SK-N-SH treated with all-trans-retinoic acid at 6 μM for 48 hours (cell line): ENCODE data around the gene VCL.

ENCODE experiments used
- ATAC-seq: fragments of 200-7000 bp; cut with Tn5 transposase; 3 replicates; pipeline ENCODE4 v1.9.1; 2020; ENCODE audit warnings: mild to moderate bottlenecking, moderate library complexity
- ARNTL ChIP-seq: fragments of 450-650 bp; formaldehyde crosslinking; IDR thresholded peaks from 2 replicates; pipeline ENCODE4 v1.5.0; 2020; ENCODE audit warnings: low read depth, mild to moderate bottlenecking, moderate library complexity, borderline replicate concordance
- BACH2 ChIP-seq: fragments of 250-450 bp; sonication (Bioruptor Pico); IDR thresholded peaks from 2 replicates; pipeline ENCODE4 v1.9.0; 2021; ENCODE audit warnings: mild to moderate bottlenecking, borderline replicate concordance
- CSDC2 ChIP-seq: fragments of 250-450 bp; sonication (Bioruptor Pico); IDR thresholded peaks from 2 replicates; pipeline ENCODE4 v1.5.0; 2020; ENCODE audit warnings: mild to moderate bottlenecking, moderate library complexity
- ESRRG ChIP-seq: fragments of 250-450 bp; sonication (Bioruptor Pico); IDR thresholded peaks from 2 replicates; pipeline ENCODE4 v1.6.1; 2021; ENCODE audit warnings: mild to moderate bottlenecking
- GLIS3 ChIP-seq: fragments of 250-450 bp; sonication (Bioruptor Pico); IDR thresholded peaks from 2 replicates; pipeline ENCODE4 v1.5.0; 2020; ENCODE audit warnings: mild to moderate bottlenecking, moderate library complexity
- OSR1 ChIP-seq: fragments of 250-450 bp; sonication (Bioruptor Pico); IDR thresholded peaks from 2 replicates; pipeline ENCODE4 v1.8.0; 2022; ENCODE audit warnings: moderate library complexity, mild to moderate bottlenecking, inconsistent platforms
- PPARA ChIP-seq: fragments of 250-450 bp; sonication (Bioruptor Pico); IDR thresholded peaks from 2 replicates; pipeline ENCODE4 v1.5.0; 2020; ENCODE audit warnings: mild to moderate bottlenecking, borderline replicate concordance
- RARB ChIP-seq: fragments of 250-450 bp; sonication (Bioruptor Pico); IDR thresholded peaks from 2 replicates; pipeline ENCODE4 v1.8.0; 2021; ENCODE audit warnings: mild to moderate bottlenecking, moderate library complexity
- SNAI2 ChIP-seq: fragments of 250-450 bp; sonication (Bioruptor Pico); IDR thresholded peaks from 2 replicates; pipeline ENCODE4 v1.5.0; 2020; ENCODE audit warnings: mild to moderate bottlenecking, moderate library complexity
- TCF4 ChIP-seq: fragments of 250-450 bp; sonication (Bioruptor Pico); IDR thresholded peaks from 2 replicates; pipeline ENCODE4 v1.8.0; 2021; ENCODE audit warnings: mild to moderate bottlenecking, moderate library complexity, borderline replicate concordance
- TOX ChIP-seq: fragments of 250-450 bp; sonication (Bioruptor Pico); IDR thresholded peaks from 2 replicates; pipeline ENCODE4 v1.8.0; 2021; ENCODE audit warnings: mild to moderate bottlenecking, moderate library complexity, borderline replicate concordance
- ZC3H10 ChIP-seq: fragments of 250-450 bp; sonication (Bioruptor Pico); IDR thresholded peaks from 2 replicates; pipeline ENCODE4 v1.5.1; 2021; ENCODE audit warnings: mild to moderate bottlenecking, moderate library complexity
- ZFP3 ChIP-seq: fragments of 250-450 bp; sonication (Bioruptor Pico); IDR thresholded peaks from 2 replicates; pipeline ENCODE4 v1.5.0; 2020; ENCODE audit warnings: mild to moderate bottlenecking, moderate library complexity
- ZFP30 ChIP-seq: fragments of 450-650 bp; formaldehyde crosslinking; IDR thresholded peaks from 2 replicates; pipeline ENCODE4 v1.5.0; 2022; ENCODE audit warnings: mild to moderate bottlenecking, moderate library complexity
- ZNF565 ChIP-seq: fragments of 450-650 bp; formaldehyde crosslinking; conservative IDR thresholded peaks from 2 replicates; pipeline ENCODE4 v1.5.0; 2020; ENCODE audit warnings: low read depth, mild to moderate bottlenecking, moderate library complexity
- ZNF70 ChIP-seq: fragments of 450-650 bp; formaldehyde crosslinking; IDR thresholded peaks from 2 replicates; pipeline ENCODE4 v1.5.0; 2020; ENCODE audit warnings: mild to moderate bottlenecking, moderate library complexity
- ZNF8 ChIP-seq: fragments of 450-650 bp; formaldehyde crosslinking; IDR thresholded peaks from 2 replicates; pipeline ENCODE4 v1.5.0; 2020; ENCODE audit warnings: mild to moderate bottlenecking, moderate library complexity
- TF ChIP-seq, protein P1 (sequence below): fragments of 250-450 bp; sonication (Bioruptor Pico); IDR thresholded peaks from 2 replicates; pipeline ENCODE4 v1.5.0; 2020; ENCODE audit warnings: mild to moderate bottlenecking, moderate library complexity
- TF ChIP-seq, protein P2 (sequence below): fragments of 250-450 bp; sonication (Bioruptor Pico); IDR thresholded peaks from 2 replicates; pipeline ENCODE4 v1.5.1; 2020; ENCODE audit warnings: low read depth, mild to moderate bottlenecking, moderate library complexity
- TF ChIP-seq, protein P3 (sequence below): fragments of 250-450 bp; sonication (Bioruptor Pico); IDR thresholded peaks from 2 replicates; pipeline ENCODE4 v1.5.1; 2021; ENCODE audit warnings: mild to moderate bottlenecking, moderate library complexity
- TF ChIP-seq, protein P4 (sequence below): fragments of 250-450 bp; sonication (Bioruptor Pico); IDR thresholded peaks from 2 replicates; pipeline ENCODE4 v1.8.0; 2021; ENCODE audit warnings: low read depth, mild to moderate bottlenecking, moderate library complexity, borderline replicate concordance
- TF ChIP-seq, protein P5 (sequence below): fragments of 250-450 bp; sonication (Bioruptor Pico); IDR thresholded peaks from 2 replicates; pipeline ENCODE4 v1.8.0; 2020; ENCODE audit warnings: mild to moderate bottlenecking, moderate library complexity, borderline replicate concordance

VCL gene

DNA sequence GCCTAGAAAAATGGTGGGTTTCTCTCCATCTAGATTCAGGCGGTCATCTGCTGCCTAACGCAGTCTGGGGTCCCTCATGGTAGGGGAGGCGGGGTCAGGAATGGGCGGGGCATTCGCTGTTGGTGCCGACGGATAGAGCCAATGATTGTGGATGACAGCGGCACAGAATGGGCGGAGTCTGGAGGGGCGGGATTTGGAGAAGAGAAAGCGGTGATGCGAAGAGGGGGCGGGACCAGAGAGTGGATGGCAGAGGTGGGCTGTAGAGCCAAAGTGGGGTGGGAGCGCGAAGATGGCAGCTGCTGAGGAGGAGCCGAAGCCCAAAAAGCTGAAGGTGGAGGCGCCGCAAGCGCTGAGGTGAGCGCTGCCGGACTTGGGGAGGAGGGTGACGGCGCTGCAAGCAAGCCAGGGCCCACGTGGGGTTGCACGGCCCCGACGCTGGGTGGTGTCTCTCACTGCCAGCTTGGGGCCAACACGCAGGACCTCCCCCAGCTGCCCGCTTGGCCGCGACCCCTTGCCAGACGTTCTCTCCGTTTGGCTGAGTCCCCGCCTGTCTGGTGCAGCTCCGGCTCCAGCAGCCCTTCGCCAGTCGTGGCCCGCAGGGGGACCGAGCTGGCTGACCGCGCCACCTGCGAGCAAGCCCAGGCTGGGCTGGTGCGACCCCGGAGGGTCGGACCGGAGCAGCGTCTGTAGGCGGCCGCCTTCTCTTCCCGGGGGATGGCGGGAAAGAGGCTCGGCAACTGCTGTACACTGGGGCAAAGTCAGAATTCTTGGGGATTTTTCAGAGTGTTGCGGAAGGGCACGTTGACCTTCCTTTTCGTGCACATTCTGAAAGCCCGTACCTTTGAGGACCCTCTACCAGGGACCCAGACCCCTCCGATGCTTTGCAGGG, 153.3 kb downstream of the VCL start, which contains the start of gene ADK:
Gene ADK (plus strand): TSS at position 232 of the 889 bp plus-strand sequence. CDS start 58 bp downstream, at position 290.
- TF ChIP-seq ZFP30 (0 out of 2 replicates have a peak, but pooled peaks have one; percentile 16), ARNTL (CRISPR knock-in tag) (no peak), SNAI2 (CRISPR knock-in tag) (no peak), CSDC2 (CRISPR knock-in tag) (no peak), BACH2 (CRISPR knock-in tag) (no peak), OSR1 (CRISPR knock-in tag) (no peak), GLIS3 (CRISPR knock-in tag) (0 out of 2 replicates have a peak, but pooled peaks have one; percentile 19), ZNF565 (CRISPR knock-in tag) (no peak), TOX (CRISPR knock-in tag) (no peak), TCF4 (CRISPR knock-in tag) (0 out of 2 replicates have a peak, but pooled peaks have one; percentile 22), RARB (CRISPR knock-in tag) (no peak), ZNF70 (CRISPR knock-in tag) (no peak), ZC3H10 (CRISPR knock-in tag) (no peak), ZNF8 (CRISPR knock-in tag) (no peak), ZFP3 (CRISPR knock-in tag) (no peak)
- TF ChIP-seq, protein P1, sequence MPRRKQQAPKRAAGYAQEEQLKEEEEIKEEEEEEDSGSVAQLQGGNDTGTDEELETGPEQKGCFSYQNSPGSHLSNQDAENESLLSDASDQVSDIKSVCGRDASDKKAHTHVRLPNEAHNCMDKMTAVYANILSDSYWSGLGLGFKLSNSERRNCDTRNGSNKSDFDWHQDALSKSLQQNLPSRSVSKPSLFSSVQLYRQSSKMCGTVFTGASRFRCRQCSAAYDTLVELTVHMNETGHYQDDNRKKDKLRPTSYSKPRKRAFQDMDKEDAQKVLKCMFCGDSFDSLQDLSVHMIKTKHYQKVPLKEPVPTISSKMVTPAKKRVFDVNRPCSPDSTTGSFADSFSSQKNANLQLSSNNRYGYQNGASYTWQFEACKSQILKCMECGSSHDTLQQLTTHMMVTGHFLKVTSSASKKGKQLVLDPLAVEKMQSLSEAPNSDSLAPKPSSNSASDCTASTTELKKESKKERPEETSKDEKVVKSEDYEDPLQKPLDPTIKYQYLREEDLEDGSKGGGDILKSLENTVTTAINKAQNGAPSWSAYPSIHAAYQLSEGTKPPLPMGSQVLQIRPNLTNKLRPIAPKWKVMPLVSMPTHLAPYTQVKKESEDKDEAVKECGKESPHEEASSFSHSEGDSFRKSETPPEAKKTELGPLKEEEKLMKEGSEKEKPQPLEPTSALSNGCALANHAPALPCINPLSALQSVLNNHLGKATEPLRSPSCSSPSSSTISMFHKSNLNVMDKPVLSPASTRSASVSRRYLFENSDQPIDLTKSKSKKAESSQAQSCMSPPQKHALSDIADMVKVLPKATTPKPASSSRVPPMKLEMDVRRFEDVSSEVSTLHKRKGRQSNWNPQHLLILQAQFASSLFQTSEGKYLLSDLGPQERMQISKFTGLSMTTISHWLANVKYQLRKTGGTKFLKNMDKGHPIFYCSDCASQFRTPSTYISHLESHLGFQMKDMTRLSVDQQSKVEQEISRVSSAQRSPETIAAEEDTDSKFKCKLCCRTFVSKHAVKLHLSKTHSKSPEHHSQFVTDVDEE (CRISPR knock-in tag), result peak; percentile 67; the same call in 1 of the 2 replicates
- TF ChIP-seq, protein P2, sequence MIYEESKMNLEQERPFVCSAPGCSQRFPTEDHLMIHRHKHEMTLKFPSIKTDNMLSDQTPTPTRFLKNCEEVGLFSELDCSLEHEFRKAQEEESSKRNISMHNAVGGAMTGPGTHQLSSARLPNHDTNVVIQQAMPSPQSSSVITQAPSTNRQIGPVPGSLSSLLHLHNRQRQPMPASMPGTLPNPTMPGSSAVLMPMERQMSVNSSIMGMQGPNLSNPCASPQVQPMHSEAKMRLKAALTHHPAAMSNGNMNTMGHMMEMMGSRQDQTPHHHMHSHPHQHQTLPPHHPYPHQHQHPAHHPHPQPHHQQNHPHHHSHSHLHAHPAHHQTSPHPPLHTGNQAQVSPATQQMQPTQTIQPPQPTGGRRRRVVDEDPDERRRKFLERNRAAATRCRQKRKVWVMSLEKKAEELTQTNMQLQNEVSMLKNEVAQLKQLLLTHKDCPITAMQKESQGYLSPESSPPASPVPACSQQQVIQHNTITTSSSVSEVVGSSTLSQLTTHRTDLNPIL (CRISPR knock-in tag), result no peak
- TF ChIP-seq, protein P3, sequence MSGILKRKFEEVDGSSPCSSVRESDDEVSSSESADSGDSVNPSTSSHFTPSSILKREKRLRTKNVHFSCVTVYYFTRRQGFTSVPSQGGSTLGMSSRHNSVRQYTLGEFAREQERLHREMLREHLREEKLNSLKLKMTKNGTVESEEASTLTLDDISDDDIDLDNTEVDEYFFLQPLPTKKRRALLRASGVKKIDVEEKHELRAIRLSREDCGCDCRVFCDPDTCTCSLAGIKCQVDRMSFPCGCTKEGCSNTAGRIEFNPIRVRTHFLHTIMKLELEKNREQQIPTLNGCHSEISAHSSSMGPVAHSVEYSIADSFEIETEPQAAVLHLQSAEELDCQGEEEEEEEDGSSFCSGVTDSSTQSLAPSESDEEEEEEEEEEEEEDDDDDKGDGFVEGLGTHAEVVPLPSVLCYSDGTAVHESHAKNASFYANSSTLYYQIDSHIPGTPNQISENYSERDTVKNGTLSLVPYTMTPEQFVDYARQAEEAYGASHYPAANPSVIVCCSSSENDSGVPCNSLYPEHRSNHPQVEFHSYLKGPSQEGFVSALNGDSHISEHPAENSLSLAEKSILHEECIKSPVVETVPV, result no peak
- TF ChIP-seq, all 23 proteins: peak for 4

DNA sequence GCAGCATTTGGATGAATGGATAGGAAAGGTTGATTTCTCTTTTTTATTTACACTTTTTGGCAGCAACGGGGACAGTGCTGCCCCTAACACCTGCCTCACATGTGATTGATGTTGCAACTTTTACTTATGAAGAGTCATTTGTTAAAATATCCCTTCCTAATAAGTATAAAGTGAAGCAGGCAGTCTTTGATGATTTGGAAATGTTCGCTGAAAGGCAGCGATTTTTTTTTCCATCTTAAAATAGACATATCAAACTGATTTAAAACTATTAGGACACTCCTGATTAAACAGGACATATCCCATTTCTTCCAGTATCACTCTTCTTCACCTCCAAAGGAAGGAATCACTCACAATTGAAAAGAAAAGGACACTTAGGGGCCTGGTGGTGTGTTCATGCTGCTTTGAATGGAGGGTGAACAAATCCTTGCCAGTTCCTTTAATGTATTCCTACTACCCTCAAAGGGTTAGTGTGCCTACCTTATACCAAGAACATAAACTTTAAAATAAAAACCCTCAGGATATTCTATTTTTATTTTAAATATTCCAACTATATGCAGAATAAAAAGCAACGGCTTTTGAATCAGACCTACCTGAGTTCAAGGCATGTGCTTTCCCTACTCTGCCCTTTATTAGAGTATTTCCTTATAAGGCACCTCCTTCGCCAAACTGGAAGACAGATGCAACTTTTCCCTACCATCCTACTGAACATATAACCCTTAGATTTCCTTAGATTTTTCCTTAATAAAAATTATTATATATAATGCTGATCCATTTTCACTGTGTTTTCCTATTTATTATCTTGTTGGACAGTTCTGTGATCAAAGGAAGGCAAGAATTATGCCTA, 154.2 kb downstream of the VCL start:
- TF ChIP-seq TOX (CRISPR knock-in tag), result no peak
- no peak for TF ChIP-seq OSR1 (CRISPR knock-in tag)
- no peak for TF ChIP-seq PPARA (CRISPR knock-in tag)
- no peak for TF ChIP-seq ZNF8 (CRISPR knock-in tag)
- no peak for TF ChIP-seq ZFP30
- no peak for TF ChIP-seq GLIS3 (CRISPR knock-in tag)
- TF ChIP-seq, protein P4, sequence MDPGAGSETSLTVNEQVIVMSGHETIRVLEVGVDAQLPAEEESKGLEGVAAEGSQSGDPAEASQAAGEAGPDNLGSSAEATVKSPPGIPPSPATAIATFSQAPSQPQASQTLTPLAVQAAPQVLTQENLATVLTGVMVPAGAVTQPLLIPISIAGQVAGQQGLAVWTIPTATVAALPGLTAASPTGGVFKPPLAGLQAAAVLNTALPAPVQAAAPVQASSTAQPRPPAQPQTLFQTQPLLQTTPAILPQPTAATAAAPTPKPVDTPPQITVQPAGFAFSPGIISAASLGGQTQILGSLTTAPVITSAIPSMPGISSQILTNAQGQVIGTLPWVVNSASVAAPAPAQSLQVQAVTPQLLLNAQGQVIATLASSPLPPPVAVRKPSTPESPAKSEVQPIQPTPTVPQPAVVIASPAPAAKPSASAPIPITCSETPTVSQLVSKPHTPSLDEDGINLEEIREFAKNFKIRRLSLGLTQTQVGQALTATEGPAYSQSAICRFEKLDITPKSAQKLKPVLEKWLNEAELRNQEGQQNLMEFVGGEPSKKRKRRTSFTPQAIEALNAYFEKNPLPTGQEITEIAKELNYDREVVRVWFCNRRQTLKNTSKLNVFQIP (CRISPR knock-in tag), result no peak
- TF ChIP-seq TCF4 (CRISPR knock-in tag), result no peak
- ATAC-seq, result no peak

More for the DNA sequence above, 153.3 kb downstream of the VCL start, which contains the start of gene ADK:
- ATAC-seq, result peak; percentile 90

DNA sequence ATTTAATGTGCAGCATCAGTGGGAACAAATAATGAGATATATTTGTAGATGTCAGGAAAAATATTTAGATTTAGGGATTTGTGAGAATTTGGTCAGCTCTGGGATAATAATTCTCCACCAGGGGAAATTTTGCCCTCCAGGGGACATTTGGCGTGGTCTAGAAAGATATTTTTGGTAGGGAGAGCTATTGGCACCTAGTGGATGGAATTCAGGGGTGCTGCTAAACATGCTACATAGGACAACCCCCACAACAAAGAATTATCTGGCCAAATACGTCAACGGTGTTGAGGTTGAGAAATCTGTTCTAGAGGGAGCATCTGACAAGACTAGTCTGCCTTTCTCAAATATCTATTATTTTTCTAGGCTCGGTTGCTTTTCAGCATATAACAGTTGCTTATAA, 155.2 kb downstream of the VCL start:
- no peak for ATAC-seq
- no peak for TF ChIP-seq ZC3H10 (CRISPR knock-in tag)
- TF ChIP-seq, protein P4 (CRISPR knock-in tag), result no peak
- TF ChIP-seq GLIS3 (CRISPR knock-in tag), result no peak
- TF ChIP-seq, protein P5, sequence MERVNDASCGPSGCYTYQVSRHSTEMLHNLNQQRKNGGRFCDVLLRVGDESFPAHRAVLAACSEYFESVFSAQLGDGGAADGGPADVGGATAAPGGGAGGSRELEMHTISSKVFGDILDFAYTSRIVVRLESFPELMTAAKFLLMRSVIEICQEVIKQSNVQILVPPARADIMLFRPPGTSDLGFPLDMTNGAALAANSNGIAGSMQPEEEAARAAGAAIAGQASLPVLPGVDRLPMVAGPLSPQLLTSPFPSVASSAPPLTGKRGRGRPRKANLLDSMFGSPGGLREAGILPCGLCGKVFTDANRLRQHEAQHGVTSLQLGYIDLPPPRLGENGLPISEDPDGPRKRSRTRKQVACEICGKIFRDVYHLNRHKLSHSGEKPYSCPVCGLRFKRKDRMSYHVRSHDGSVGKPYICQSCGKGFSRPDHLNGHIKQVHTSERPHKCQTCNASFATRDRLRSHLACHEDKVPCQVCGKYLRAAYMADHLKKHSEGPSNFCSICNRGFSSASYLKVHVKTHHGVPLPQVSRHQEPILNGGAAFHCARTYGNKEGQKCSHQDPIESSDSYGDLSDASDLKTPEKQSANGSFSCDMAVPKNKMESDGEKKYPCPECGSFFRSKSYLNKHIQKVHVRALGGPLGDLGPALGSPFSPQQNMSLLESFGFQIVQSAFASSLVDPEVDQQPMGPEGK, result no peak
- TF ChIP-seq TOX (CRISPR knock-in tag), result no peak
- no peak for TF ChIP-seq ZNF565 (CRISPR knock-in tag)
- no peak for TF ChIP-seq ESRRG (CRISPR knock-in tag)
- TF ChIP-seq ARNTL (CRISPR knock-in tag), result no peak
